ENCODE results near the gene RNF5.
A peak's percentile ranks its signal among the peaks of the same experiment; 100 is the strongest.

RNF5 gene

DNA sequence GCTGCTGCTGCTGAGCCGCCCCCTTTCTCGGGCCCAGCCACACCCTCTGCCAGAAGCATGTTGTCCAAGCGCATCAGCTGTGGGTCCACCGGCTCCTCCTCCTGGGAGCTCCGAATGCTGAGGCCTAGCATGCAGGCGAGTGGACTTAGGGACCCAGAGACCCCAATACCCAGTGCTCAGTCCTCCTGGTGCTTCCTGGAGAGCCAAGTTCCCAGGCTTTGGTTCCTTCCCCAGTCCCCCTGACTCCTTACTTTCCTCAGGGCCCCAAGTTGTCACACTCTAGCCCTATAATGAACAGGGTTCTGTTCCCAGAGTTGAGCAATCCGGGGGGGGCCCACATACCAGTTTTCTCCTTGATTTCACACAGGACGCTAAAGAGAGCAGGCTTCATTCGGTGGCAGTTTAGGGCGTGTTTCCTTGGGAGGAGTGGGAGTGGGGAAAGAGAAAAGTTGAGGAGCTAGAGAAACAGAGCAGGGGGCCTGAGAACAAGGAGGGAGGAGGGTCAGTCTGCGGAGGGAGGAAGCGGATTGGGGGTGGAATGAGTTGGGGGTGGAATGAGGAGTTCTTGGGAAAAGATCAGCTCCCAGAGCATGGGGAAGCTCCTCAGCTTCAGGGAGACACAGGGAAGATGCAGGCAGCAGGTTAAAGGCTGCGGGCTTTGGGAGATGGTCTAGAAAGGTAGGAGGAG, 10.3 kb downstream of the RNF5 start:
- no peak for TF ChIP-seq CTCF (IDR thresholded peaks at IDR 0.05; ENCODE audit: low read depth, low read length)
- H3K9me3 ChIP-seq, result no peaks in the 10 kb centered on the region
- H3K27me3 ChIP-seq, result no peaks in the 10 kb centered on the region
- H3K36me3 ChIP-seq, result peaks cover 14% of the 10 kb centered on the region
- H3K4me3 ChIP-seq (ENCODE audit: low read depth, low read length), result peak overlapping the region; percentile 66
- no peaks in the 10 kb centered on the region; the same call in 1 of the 2 replicates for H3K4me1 ChIP-seq
- no peak for DNase-seq

DNA sequence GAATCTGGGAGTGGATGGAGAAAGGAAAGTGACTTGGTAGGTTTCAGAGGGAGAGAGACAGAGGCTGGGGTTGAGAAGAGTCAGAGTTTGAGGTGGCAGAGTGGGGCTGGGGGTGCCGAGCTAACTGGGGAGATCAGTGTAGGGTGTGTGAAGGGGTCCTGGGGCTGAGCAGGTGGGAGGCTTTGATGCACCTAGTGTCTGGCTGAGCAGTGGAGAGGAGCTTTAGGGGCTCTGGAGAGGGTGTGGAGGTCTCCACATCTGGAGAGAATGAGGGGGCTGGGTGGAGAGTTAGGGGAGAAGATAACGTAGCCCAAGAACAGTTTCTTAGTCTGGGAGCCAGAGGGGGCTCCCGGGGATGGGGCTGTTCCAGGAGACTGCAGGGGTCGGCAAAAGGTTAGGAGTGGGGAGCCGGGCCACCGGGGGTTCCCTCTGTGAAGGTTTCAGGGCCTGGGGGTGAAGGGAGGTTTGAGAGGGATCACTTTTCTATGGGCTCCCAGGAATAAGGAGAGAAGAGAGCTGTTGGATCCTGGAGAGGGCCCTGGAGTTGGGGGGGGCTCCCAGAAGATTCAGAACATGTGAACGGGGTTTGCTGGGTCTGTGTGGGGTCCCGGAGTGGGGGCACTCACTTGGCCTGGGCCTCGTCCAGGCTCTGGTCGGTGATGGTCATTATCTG, 11.0 kb downstream of the RNF5 start:
- H3K4me1 ChIP-seq, result no peaks in the 10 kb centered on the region; the same call in 1 of the 2 replicates
- DNase-seq, result no peak
- no peak for TF ChIP-seq CTCF (IDR thresholded peaks at IDR 0.05; ENCODE audit: low read depth, low read length)
- peaks cover 14% of the 10 kb centered on the region for H3K36me3 ChIP-seq
- H3K9me3 ChIP-seq, result no peaks in the 10 kb centered on the region
- no peaks in the 10 kb centered on the region for H3K27me3 ChIP-seq
- H3K4me3 ChIP-seq (ENCODE audit: low read depth, low read length), result peak overlapping the region; percentile 66

DNA sequence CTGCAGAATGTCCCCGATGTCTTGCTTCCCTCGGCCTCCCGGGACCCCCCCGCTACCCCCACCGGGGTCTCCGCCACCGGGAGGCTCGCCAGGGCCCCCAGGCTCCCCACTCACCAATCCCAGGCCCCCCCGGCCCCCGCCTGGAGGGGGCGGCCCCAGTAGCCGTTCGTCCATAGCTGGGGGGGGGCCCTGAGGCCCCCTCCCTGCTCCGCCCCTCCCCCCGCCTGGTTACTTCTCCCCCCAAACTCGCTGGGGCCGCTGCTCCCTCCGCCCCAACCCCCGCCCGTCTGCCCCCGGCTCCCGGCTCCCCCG, 11.5 kb downstream of the RNF5 start:
- Histone ChIP-seq H3K27me3 (no peaks in the 10 kb centered on the region), H3K9me3 (no peaks in the 10 kb centered on the region), H3K36me3 (peaks cover 14% of the 10 kb centered on the region), H3K4me3 (ENCODE audit: low read depth, low read length) (peak overlapping the region; percentile 66), H3K4me1 (no peaks in the 10 kb centered on the region; the same call in 1 of the 2 replicates)
- TF ChIP-seq CTCF (IDR thresholded peaks at IDR 0.05; ENCODE audit: low read depth, low read length), result no peak
- DNase-seq, result no peak

GRCh38 chr6:32190054-32190851, 12.0 kb downstream of the RNF5 start, which contains the start of gene PBX2:
TSS of gene PBX2 (minus strand) at chr6:32190202. CDS start at chr6:32189915, 287 bp downstream.
- Histone ChIP-seq H3K27me3 (no peaks in the 10 kb centered on the region), H3K4me1 (peaks cover 2% of the 10 kb centered on the region; the same call in 1 of the 2 replicates), H3K9me3 (no peaks in the 10 kb centered on the region), H3K4me3 (ENCODE audit: low read depth, low read length) (peak within 1 kb of the TSS; percentile 66), H3K36me3 (peaks cover 14% of the 10 kb centered on the region)
- no peak for TF ChIP-seq CTCF (IDR thresholded peaks at IDR 0.05; ENCODE audit: low read depth, low read length)
- peak; percentile 85 for DNase-seq

DNA sequence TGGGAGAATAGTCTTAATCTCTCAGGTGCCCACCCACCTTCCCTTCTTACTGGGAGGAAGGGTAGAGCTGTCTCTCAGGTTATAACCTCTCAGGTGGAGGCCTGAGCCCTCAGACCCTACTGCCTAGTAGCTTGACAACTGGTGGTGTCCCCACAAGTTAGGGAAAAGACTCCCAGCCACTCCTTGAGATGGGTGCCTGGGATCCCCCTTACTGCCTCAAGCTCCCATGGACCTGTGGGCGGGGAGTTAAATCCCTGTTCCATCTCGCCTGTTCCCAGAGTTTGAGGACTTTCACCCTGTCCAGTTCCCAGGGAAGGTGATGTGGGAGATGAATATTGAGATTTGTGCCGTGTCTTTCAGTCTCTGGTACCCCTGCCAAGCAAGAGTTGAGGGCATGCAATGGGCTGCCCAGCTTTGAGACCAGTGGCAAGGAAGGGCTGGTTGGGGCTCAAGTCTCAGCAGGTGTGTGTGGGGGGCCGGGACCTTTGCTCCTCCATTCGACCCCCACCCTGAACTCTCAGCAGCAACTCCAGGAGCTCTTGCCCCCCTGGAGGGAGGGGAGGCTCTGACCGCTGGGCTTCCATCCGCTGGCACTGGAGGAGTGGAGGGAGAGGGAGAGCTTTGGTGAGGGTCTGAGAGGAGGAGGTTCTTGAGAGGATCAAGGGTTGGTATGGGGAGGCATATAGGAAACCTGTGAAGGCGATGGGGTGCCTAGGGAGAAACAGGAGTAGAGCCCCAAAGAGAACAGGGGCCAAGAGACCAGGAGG, 12.9 kb downstream of the RNF5 start:
- Histone ChIP-seq H3K9me3 (no peaks in the 10 kb centered on the region), H3K27me3 (no peaks in the 10 kb centered on the region), H3K36me3 (peaks cover 14% of the 10 kb centered on the region), H3K4me3 (ENCODE audit: low read depth, low read length) (no peak overlapping the region), H3K4me1 (peaks cover 2% of the 10 kb centered on the region; the same call in 1 of the 2 replicates)
- DNase-seq, result no peak
- TF ChIP-seq CTCF (IDR thresholded peaks at IDR 0.05; ENCODE audit: low read depth, low read length), result no peak
